Hepatocyte (in vitro differentiated cells): ENCODE results near the gene TSTD2. TPM values are rescaled to one million over a fixed set of nuclear protein-coding genes. Genes with fewer than 3 reads are reported as not detected.

Experiments
- DNase-seq: peaks from one replicate; pipeline ENCODE4 v3.0.0-alpha.2; 2016; ENCODE audit warnings: low spot score
- H2AFZ ChIP-seq: fragments of 200-600 bp; sonication (generic); 2 replicates; pipeline ENCODE4 v1.6.0; 2016; ENCODE audit warnings: antibody characterized with exemption, mild to moderate bottlenecking
- H3K27ac ChIP-seq: fragments of 200-600 bp; sonication (generic); 2 replicates; pipeline ENCODE4 v1.5.1; 2016; ENCODE audit warnings: mild to moderate bottlenecking
- H3K27me3 ChIP-seq: fragments of 200-600 bp; sonication (generic); 2 replicates; pipeline ENCODE4 v1.6.1; 2016
- H3K36me3 ChIP-seq: fragments of 200-600 bp; sonication (generic); replicated peaks from 2 replicates; pipeline ENCODE4 v1.5.1; 2016; ENCODE audit warnings: low read depth; ENCODE audit not compliant: insufficient read depth
- H3K4me1 ChIP-seq: fragments of 200-600 bp; sonication (generic); 2 replicates; pipeline ENCODE4 v1.5.1; 2016; ENCODE audit warnings: mild to moderate bottlenecking, moderate library complexity; ENCODE audit not compliant: insufficient read depth
- H3K4me2 ChIP-seq: fragments of 200-600 bp; sonication (generic); 2 replicates; pipeline ENCODE4 v1.6.0; 2016
- H3K4me3 ChIP-seq: fragments of 200-600 bp; sonication (generic); 2 replicates; pipeline ENCODE4 v1.5.1; 2016; ENCODE audit warnings: mild to moderate bottlenecking
- H3K79me2 ChIP-seq: fragments of 200-600 bp; sonication (generic); 2 replicates; pipeline ENCODE4 v1.6.0; 2017; ENCODE audit warnings: mild to moderate bottlenecking
- H3K9me2 ChIP-seq: fragments of 200-600 bp; sonication (generic); replicated peaks from 2 replicates; pipeline ENCODE4 v1.6.0; 2017; ENCODE audit warnings: mild to moderate bottlenecking; ENCODE audit not compliant: insufficient read depth
- H3K9me3 ChIP-seq: fragments of 200-600 bp; sonication (generic); 2 replicates; pipeline ENCODE4 v1.5.1; 2016; ENCODE audit warnings: low read depth, mild to moderate bottlenecking
- H4K20me1 ChIP-seq: fragments of 200-600 bp; sonication (generic); 2 replicates; pipeline ENCODE4 v1.6.0; 2016; ENCODE audit warnings: mild to moderate bottlenecking; ENCODE audit not compliant: insufficient read depth, poor library complexity, severe bottlenecking
- CTCF ChIP-seq: fragments of 200-600 bp; sonication (generic); IDR thresholded peaks from 2 replicates; pipeline ENCODE4 v1.5.1; 2016; ENCODE audit warnings: antibody characterized with exemption, mild to moderate bottlenecking; ENCODE audit not compliant: poor library complexity
- EZH2 ChIP-seq: fragments of 200-600 bp; sonication (generic); IDR thresholded peaks from 2 replicates; pipeline ENCODE4 v1.6.1; 2016; ENCODE audit warnings: antibody characterized with exemption, mild to moderate bottlenecking, borderline replicate concordance
- EZH2phosphoT487 ChIP-seq: fragments of 200-600 bp; sonication (generic); IDR thresholded peaks from one replicate; pipeline ENCODE4 v1.6.1; 2018; ENCODE audit warnings: antibody characterized with exemption, mild to moderate bottlenecking, low read depth, moderate library complexity; ENCODE audit not compliant: unreplicated experiment, severe bottlenecking
- WGBS: methylation state at CpG from one replicate; pipeline ENCODE4 v1.1.6; 2016; ENCODE audit warnings: low lambda C conversion rate; ENCODE audit errors: missing lambda C conversion rate; 5-methylcytosine and 5-hydroxymethylcytosine counted together
- polyA plus RNA-seq: library from polyadenylated mRNA; unstranded; fragments of >200 nt; fragmentation: Nextera tagmentation; extraction: Ambion mirVana; gene quantifications from 2 replicates; pipeline ENCODE4 v1.2.1, GENCODE V29; 2016
- total RNA-seq: library from RNA; depleted of rRNA; stranded (reverse); fragments of >200 nt; gene quantifications from 2 replicates; pipeline ENCODE4 v1.2.3, GENCODE V29; 2014

TSTD2 gene
- total and polyA plus RNA-seq, 2 experiments from 2014 or later: 4.3 to 19.0 TPM

- H3K9me3 ChIP-seq: no peaks in the 10 kb centered on the region
- no peaks in the 10 kb centered on the region for H3K9me2 ChIP-seq
- peak overlapping the region; percentile 88 for H3K4me2 ChIP-seq
- H3K4me1 ChIP-seq: peaks cover 22% of the 10 kb centered on the region
- peaks cover 14% of the 10 kb centered on the region for H4K20me1 ChIP-seq
- peak overlapping the region; percentile 54 for H3K4me3 ChIP-seq
- H3K79me2 ChIP-seq: peaks cover 81% of the 10 kb centered on the region
- no peaks in the 10 kb centered on the region for H3K36me3 ChIP-seq
- H3K27me3 ChIP-seq: no peaks in the 10 kb centered on the region
- WGBS: 2% methylated on average over 27 of the region's 27 CpGs
- peak overlapping the region; percentile 98 for H3K27ac ChIP-seq
- H2AFZ ChIP-seq: peak overlapping the region; percentile 53
- TF ChIP-seq CTCF (no peak), EZH2 (no peak)
- DNase-seq: peak; percentile 78
Measured at GRCh38 chr9:97632248-97632984, 752 bp downstream of the TSTD2 start.

GRCh38 chr9:97630591-97630990 lies 2.6 kb downstream of the TSTD2 start:
- Histone ChIP-seq H3K4me3 (no peak overlapping the region), H3K9me3 (no peaks in the 10 kb centered on the region), H3K36me3 (no peaks in the 10 kb centered on the region), H3K79me2 (peaks cover 77% of the 10 kb centered on the region), H2AFZ (no peak overlapping the region), H3K27ac (no peak overlapping the region), H4K20me1 (peaks cover 6% of the 10 kb centered on the region), H3K9me2 (no peaks in the 10 kb centered on the region), H3K27me3 (no peaks in the 10 kb centered on the region), H3K4me2 (no peak overlapping the region), H3K4me1 (peaks cover 18% of the 10 kb centered on the region)
- DNase-seq: no peak
- TF ChIP-seq CTCF (no peak), EZH2 (no peak), EZH2phosphoT487 (no peak)

GRCh38 chr9:97629156-97629555 lies 4.0 kb downstream of the TSTD2 start:
- H3K79me2 ChIP-seq: peaks cover 63% of the 10 kb centered on the region

More at GRCh38 chr9:97629156-97629555, 4.0 kb downstream of the TSTD2 start:
- H4K20me1 ChIP-seq: no peaks in the 10 kb centered on the region
- H3K36me3 ChIP-seq: no peaks in the 10 kb centered on the region
- H3K9me3 ChIP-seq: no peaks in the 10 kb centered on the region
- no peak overlapping the region for H2AFZ ChIP-seq
- H3K9me2 ChIP-seq: no peaks in the 10 kb centered on the region
- DNase-seq: no peak
- H3K4me3 ChIP-seq: no peak overlapping the region
- H3K4me2 ChIP-seq: no peak overlapping the region
- H3K27me3 ChIP-seq: no peaks in the 10 kb centered on the region
- TF ChIP-seq CTCF (no peak), EZH2 (no peak), EZH2phosphoT487 (no peak)
- H3K4me1 ChIP-seq: peaks cover 9% of the 10 kb centered on the region
- H3K27ac ChIP-seq: no peak overlapping the region
